GM19463 (cell line): ENCODE measurements around the gene CTBP2.
"Not testable (repeated sequence)": the region's sequence is repeated elsewhere in the genome, so short reads cannot be mapped to it uniquely, and the experiment has no call there.

Experiments
- ATAC-seq: cut with Tn5 transposase; IDR thresholded peaks from one replicate; pipeline ENCODE4 v1.9.1; 2021; ENCODE audit warnings: mild to moderate bottlenecking, moderate library complexity; ENCODE audit not compliant: unreplicated experiment

Gene CTBP2

GRCh38 chr10:125089469-125089868 is 70.9 kb downstream of the CTBP2 start:
- no peak for ATAC-seq

DNA sequence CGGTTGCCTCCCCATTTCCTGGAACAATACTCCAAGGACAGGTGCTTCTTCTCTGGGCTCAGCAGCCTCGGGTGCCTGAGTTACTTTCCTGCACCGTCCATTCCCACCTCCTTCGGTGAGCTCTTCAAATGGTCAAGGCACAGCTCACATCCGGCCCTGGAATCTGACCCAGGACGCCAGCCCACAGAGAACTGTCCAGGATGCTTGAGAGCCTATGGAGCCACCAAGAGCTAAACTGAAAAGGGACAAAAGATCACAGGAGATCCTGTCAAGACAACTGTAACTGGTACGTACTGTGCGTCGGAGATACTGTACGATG is 72.5 kb downstream of the CTBP2 start:
- no peak for ATAC-seq

GRCh38 chr10:125087191-125087896 is 73.0 kb downstream of the CTBP2 start:
- no peak for ATAC-seq

GRCh38 chr10:125086691-125087090 is 73.7 kb downstream of the CTBP2 start:
- no peak for ATAC-seq

DNA sequence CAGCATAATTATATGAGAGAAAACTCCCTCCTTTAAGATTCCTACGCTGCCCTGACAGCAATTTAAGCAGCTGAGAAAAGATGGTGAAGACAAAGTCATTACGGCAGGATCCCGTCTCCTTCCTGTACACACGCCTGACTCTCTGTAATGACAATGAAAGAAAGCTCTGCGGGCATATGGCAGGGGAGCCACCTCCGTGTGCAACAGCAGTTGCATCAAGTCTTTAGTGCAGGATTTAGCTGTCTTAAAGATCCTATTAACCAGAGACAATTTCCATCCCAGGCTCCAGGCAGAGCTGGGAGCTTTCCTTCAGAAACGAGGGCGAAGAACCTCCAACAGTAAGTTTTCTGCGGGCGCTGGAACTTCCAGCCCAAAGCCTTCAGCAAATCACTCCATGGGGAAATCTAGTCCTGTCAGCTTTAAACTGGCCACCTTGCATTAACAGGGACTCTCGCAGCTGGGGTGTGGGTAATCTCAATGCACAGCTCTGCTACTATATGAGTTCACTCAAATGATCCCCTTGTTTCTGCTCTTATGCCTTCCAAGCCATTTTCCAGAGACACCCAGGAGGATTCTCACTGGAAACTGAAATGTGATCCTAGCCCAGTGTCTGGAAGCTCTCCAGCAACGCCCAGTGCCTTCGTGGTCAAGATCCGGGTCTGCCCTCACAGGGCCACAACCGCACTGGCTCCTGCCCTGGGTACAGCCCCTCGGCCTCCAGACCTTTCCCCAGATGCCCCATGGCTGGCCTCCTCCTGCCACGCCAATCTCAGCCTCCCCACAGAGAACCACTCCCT is 74.9 kb downstream of the CTBP2 start:
- no peak for ATAC-seq

GRCh38 chr10:125084614-125085257 is 75.6 kb downstream of the CTBP2 start:
- no peak for ATAC-seq

GRCh38 chr10:125084191-125084613 is 76.2 kb downstream of the CTBP2 start:
- ATAC-seq, result no peak

GRCh38 chr10:125083576-125083920 is 76.8 kb downstream of the CTBP2 start:
- ATAC-seq, result no peak

- no peak for ATAC-seq
These were observed 77.3 kb downstream of the CTBP2 start for GRCh38 chr10:125082881-125083575.

DNA sequence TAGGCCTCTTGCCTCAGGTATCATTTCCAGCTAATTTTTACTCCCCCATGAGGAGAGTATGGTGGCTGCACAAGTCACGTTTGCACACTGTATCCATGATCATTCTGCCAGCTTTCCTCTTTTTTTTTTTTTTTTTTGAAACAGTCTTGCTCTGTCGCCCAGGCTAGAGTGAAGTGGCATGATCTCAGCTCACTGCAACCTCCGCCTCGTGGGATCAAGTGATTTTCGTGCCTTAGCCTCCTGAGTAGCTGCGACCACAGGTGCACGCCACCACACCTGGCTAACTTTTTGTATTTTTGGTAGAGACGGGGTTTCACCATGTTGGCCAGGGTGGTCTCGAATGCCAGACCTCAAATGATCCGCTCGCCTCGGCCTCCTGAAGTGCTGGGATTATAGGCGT is 77.9 kb downstream of the CTBP2 start:
- ATAC-seq, result not testable (repeated sequence)

DNA sequence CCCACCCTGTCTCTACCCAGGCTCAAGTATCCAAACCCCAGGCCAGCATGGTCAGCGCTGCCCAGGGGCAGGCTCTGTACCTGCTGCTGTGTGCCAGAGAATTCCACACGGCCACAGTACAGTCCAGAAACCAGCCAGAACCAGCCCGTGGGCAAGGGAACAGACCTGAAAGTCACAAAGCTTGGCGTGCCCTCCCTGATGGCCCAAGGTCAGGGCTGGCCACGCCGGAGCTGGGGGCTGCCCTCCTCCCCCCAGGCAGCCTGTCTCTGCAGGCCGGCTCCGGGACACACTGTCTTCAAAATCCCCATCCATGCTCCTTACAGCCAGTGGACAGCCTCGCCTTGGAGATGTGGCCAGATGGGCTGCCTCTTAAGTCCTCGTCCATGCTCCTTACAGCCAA is 78.4 kb downstream of the CTBP2 start:
- no peak for ATAC-seq

GRCh38 chr10:125080984-125081383 is 79.4 kb downstream of the CTBP2 start:
- ATAC-seq, result no peak

- no peak for ATAC-seq
These were observed 80.1 kb downstream of the CTBP2 start for GRCh38 chr10:125080296-125080695.

DNA sequence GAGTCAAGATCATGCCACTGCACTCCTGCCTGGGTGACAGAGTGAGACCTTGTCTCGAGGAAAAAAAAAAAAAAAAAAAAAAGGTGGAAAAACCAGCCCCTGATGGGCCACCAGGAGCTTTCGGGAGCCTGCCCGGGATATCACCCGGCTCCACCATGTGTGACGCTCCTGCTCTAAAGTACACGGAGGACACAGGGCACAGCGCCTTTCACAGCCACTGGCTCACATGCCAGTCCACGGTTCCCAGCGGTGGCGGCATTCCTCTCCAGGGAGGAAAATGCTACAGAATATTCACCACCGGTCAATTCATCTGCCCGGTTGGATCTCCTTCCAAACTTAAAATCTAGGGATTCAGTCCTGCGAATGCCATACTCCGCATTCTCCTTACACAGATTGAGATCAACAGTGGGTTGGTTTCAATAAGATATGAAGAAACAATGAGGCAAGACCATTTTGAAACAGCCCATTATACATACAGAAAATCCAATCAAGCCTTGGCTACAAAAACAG is 81.2 kb downstream of the CTBP2 start:
- ATAC-seq, result no peak

DNA sequence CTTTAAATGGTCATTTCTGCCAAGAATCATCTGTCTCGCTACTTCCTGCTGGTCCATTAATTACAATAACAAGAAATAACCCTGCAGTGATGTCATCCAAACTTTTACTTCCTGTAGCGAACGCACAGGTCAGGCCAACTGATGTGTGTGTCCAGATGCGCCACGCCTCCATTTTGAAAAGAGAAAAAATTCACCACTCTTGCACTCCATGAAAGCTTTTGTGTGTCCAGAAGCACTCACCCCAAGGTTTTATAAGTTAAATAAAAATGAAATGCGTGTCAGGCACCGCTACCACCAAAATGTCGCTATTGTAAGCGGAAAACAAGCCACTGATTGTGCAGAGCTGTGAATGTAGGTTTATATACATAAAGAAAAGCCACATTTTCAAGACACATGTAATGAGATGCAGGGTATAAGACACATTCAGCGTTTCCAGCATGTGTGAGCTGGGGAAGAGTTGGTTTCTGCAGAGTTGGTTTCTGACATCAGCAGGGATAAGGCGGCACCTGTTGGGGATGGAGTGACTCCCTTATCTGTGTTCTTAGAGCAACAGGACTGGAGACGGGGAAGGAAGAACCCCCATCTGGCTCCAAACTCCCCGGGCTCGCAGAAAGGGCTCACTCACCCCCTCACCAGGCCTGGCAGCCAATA is 83.3 kb downstream of the CTBP2 start:
- ATAC-seq, result no peak

DNA sequence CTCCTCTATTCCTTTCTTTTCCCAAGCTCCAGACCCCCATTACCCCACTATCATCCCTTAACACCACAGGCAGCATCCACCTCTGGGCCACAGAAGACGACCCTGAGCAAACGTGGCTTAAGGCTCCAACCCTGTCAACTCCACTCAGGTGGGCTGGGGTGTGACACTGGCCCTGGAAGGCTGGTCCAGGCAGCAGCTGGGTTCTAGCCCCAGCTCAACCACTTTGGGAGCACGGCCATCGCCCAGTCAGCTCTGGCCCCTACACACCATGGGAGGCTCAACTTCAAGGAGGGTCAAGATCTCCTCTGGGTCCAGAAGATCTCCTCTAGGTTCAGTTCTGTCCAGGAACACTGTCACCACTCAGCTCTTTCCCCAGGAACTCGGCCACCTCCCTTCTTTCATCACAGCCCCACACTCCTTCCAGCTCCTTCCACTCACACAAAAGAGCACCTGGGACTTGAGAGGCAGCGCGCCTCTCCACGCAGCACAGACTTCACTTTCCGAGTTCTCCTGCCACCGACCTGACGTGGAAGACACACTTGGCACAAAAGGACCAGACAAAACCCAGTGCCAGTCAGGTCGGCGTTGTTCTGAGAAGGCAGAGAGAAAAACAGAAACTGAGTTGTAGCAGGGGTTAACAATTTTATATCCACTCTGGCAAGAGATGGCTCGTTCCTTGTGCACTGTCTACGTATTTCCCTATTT is 84.1 kb downstream of the CTBP2 start:
- ATAC-seq, result no peak

DNA sequence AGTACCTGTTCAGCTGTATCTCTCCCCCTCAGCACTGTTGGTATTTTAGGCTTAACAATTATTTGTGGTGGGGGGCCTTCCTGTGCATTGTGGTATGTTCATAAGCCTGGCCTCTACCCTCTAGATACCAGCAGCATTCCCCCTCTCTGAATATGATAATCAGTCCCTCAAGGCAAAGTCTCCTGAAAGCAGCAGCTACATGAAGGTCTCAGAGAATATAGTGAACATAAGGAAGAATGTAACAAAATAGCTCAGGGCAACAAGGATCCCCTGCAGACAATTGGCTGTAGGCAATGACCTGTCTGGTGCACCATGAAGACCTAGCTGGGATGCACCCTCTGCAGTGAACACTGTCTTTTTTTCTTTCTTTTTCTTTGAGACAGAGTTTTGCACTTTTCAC is 86.4 kb downstream of the CTBP2 start:
- no peak for ATAC-seq

DNA sequence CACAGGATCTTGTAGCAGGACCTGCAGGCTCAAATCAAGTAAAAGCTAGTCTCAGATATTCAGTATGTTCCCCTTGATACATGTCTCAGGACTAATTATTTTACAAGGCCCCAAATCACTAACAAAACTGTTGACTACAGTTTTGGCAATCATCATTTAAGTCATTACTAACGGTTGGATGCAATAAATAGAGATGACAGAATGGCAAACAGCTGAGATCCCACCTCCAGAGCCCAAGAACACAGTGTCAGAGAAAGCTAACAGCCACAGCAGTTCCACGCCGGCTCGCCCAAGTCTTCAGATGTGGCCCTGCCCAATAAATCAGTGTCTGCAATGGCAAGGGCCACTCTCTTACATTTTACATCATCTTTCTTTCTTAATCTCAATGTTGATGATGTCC is 87.6 kb downstream of the CTBP2 start:
- ATAC-seq, result no peak

DNA sequence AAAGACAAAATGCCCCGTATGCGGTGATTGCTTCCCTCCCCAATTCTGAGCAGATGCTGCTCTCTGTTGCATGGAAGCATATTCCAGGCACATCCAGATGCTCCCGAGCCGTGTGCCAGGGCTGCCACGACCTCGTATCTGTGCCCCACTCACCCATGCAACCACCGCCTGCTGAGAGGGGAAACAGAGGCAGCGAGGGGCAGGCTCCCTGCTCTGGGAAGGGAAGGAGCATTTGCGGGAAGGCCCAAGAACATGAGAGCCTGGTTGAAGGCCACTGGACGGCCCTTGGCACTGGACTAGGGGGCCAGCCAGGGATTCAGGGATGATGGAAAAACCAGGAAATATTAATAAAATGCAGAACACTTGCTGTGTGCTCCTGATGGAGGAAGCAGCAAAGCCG is 89.4 kb downstream of the CTBP2 start:
- no peak for ATAC-seq

- no peak for ATAC-seq
These were observed 92.0 kb downstream of the CTBP2 start for GRCh38 chr10:125068406-125068805.
